Endothelial cell of umbilical vein (primary cell): ENCODE measurements around the gene CXCL17. TPM values are rescaled to one million over a fixed set of nuclear protein-coding genes. Genes with fewer than 3 reads are reported as not detected.

Experiments used
- BruUV-seq: library from RNA; stranded (reverse); fragments of 400-500 nt; replicated peaks from 2 replicates; lab custom pipeline; 2021; lab: Mats Ljungman, UMichigan
- CTCF ChIA-PET: fragments of 300-600, 350-600 bp; sonication (Branson Sonifier 250); formaldehyde crosslinking; loops from one replicate; lab custom pipeline; 2021; ENCODE audit warnings: antibody characterized with exemption, inconsistent platforms; lab: Charles Lee
- POLR2A ChIA-PET: fragments of 300-600, 350-600 bp; sonication (Branson Sonifier 250); formaldehyde crosslinking; loops from one replicate; lab custom pipeline; 2021; ENCODE audit warnings: antibody characterized with exemption, inconsistent platforms; lab: Charles Lee
- DNase-seq: peaks from one replicate; pipeline ENCODE4 v3.0.0-alpha.2; 2011; ENCODE audit warnings: low read depth, low spot score
- FAIRE-seq: peaks from 2 replicates; lab custom pipeline; 2011; peaks lifted over from hg19 to GRCh38; lab: Jason Lieb, UNC
- H2AFZ ChIP-seq: 2 replicates; pipeline ENCODE4 v1.6.0; 2012; ENCODE audit warnings: low read depth, low read length, control low read depth, inconsistent platforms
- H3K27ac ChIP-seq: 2 replicates; pipeline ENCODE4 v1.5.1; 2011; ENCODE audit warnings: low read depth, mild to moderate bottlenecking, control low read depth, low read length, moderate library complexity; ENCODE audit not compliant: insufficient read depth
- H3K27me3 ChIP-seq, 2 experiments: 2 replicates each; pipeline versions ENCODE4 v1.6.0 to v1.6.1; 2011; ENCODE audit warnings: low read length in 2 of 2, mixed read lengths in 1 of 2; ENCODE audit not compliant: control insufficient read depth in 2 of 2, insufficient read depth in 2 of 2
- H3K36me3 ChIP-seq, 2 experiments: 2 replicates in 1 of 2; 3 replicates in 1 of 2; pipeline ENCODE4 v1.5.1; 2011; ENCODE audit warnings: low read length in 2 of 2, mild to moderate bottlenecking in 1 of 2, moderate library complexity in 1 of 2; ENCODE audit not compliant: control insufficient read depth in 2 of 2, insufficient read depth in 2 of 2; ENCODE audit errors: extremely low read depth in 1 of 2
- H3K4me1 ChIP-seq: 3 replicates; pipeline ENCODE4 v1.5.1; 2011; ENCODE audit warnings: mild to moderate bottlenecking, low read length; ENCODE audit not compliant: control insufficient read depth, insufficient read depth; ENCODE audit errors: extremely low read depth
- H3K4me2 ChIP-seq: 2 replicates; pipeline ENCODE4 v1.6.1; 2011; ENCODE audit warnings: low read length, control low read depth, mixed read lengths; ENCODE audit not compliant: insufficient read depth
- H3K4me3 ChIP-seq, 3 experiments: fragments of 200-600 bp in 1 of 3; sonication (generic), shearing (Covaris generic) in 1 of 3; replicated peaks in 1 of 3; 2 replicates each; pipeline ENCODE4 v1.5.1; 2011 to 2016; ENCODE audit warnings: control low read depth in 3 of 3, low read length in 3 of 3, mild to moderate bottlenecking in 2 of 3, inconsistent platforms in 1 of 3, low read depth in 1 of 3, moderate library complexity in 1 of 3; ENCODE audit not compliant: insufficient read depth in 1 of 3
- H3K79me2 ChIP-seq: 2 replicates; pipeline ENCODE4 v1.6.0; 2012; ENCODE audit warnings: low read length, inconsistent platforms; ENCODE audit not compliant: control insufficient read depth, insufficient read depth
- H3K9ac ChIP-seq: replicated peaks from 2 replicates; pipeline ENCODE3; 2011; ENCODE audit warnings: low read length, control low read depth; ENCODE audit not compliant: insufficient read depth; ENCODE audit errors: extremely low read depth
- H3K9me1 ChIP-seq: replicated peaks from 3 replicates; pipeline ENCODE4 v1.6.0; 2011; ENCODE audit warnings: mild to moderate bottlenecking, low read length; ENCODE audit not compliant: control insufficient read depth, insufficient read depth; ENCODE audit errors: extremely low read depth
- H3K9me3 ChIP-seq: replicated peaks from 2 replicates; pipeline ENCODE4 v1.5.1; 2012; ENCODE audit warnings: low read length, inconsistent platforms; ENCODE audit not compliant: control insufficient read depth, insufficient read depth
- H4K20me1 ChIP-seq: replicated peaks from 2 replicates; pipeline ENCODE3; 2011; ENCODE audit warnings: mild to moderate bottlenecking, low read length; ENCODE audit not compliant: control insufficient read depth, insufficient read depth; ENCODE audit errors: extremely low read depth
- CTCF ChIP-seq, 2 donors: IDR thresholded peaks; 1 replicate in 1 of 2; 2 replicates in 1 of 2; pipeline ENCODE4 v1.5.1; 2011; ENCODE audit warnings: low read length in 2 of 2, mild to moderate bottlenecking in 2 of 2, moderate library complexity in 2 of 2, control low read depth in 1 of 2, inconsistent platforms in 1 of 2, low read depth in 1 of 2; ENCODE audit not compliant: insufficient read depth in 1 of 2; ENCODE audit errors: extremely low read depth in 1 of 2
- EZH2 ChIP-seq: IDR thresholded peaks from 2 replicates; pipeline ENCODE4 v1.6.1; 2012; ENCODE audit warnings: borderline replicate concordance, low read depth, mild to moderate bottlenecking, moderate library complexity, low read length, inconsistent platforms; ENCODE audit not compliant: severe bottlenecking
- FOS ChIP-seq: IDR thresholded peaks from 2 replicates; pipeline ENCODE4 v1.6.1; 2011; ENCODE audit warnings: mild to moderate bottlenecking, low read length, moderate library complexity, borderline replicate concordance; ENCODE audit not compliant: insufficient read depth
- GATA2 ChIP-seq: IDR thresholded peaks from 2 replicates; pipeline ENCODE4 v1.7.0; 2011; ENCODE audit warnings: low read depth, mild to moderate bottlenecking, moderate library complexity, mixed read lengths, low read length; ENCODE audit not compliant: insufficient read length, insufficient read depth
- JUN ChIP-seq: IDR thresholded peaks from 2 replicates; pipeline ENCODE4 v1.6.1; 2011; ENCODE audit warnings: borderline replicate concordance, low read depth; ENCODE audit not compliant: insufficient read length, insufficient read depth
- MAX ChIP-seq: IDR thresholded peaks from 2 replicates; pipeline ENCODE4 v1.6.1; 2011; ENCODE audit not compliant: insufficient read depth, insufficient read length
- MYC ChIP-seq: IDR thresholded peaks from one replicate; pipeline ENCODE4 v1.6.1; 2011; ENCODE audit warnings: mild to moderate bottlenecking, low read depth, low read length
- POLR2A ChIP-seq: IDR thresholded peaks from 2 replicates; pipeline ENCODE4 v1.6.1; 2012; ENCODE audit warnings: low read depth, mild to moderate bottlenecking, control low read depth, low read length
- POLR2AphosphoS5 ChIP-seq: IDR thresholded peaks from 2 replicates; pipeline ENCODE4 v1.6.1; 2012; ENCODE audit warnings: low read depth, mild to moderate bottlenecking, control low read depth, low read length, moderate library complexity; ENCODE audit not compliant: insufficient read depth
- dilution Hi-C: fragments of 300-500 bp; cut with MboI; formaldehyde crosslinking; loops from one replicate; pipeline ENCODE4 v1.15.0; 2019; ENCODE audit warnings: low sequenced_read_pairs; ENCODE audit not compliant: extremely low pct_ligation_motif_present
- intact Hi-C: fragments of 100-400 bp; cut with micrococcal nuclease; formaldehyde crosslinking; loops from one replicate; pipeline ENCODE4 v1.10.0; 2022
- polyA plus RNA-seq, 4 experiments: library from polyadenylated mRNA; depleted of rRNA in 3 of 4; stranded (reverse) in 3 of 4; unstranded in 1 of 4; fragments of >200 nt; gene quantifications; 2 replicates each; pipeline versions ENCODE4 v1.2.1 to v1.2.3, GENCODE V29; 2011 to 2012; ENCODE audit warnings: missing spikeins in 1 of 4
- total RNA-seq: library from RNA; stranded (reverse); gene quantifications from 2 replicates; pipeline ENCODE4 v1.2.3, GENCODE V29; 2021

Gene CXCL17
- total and polyA plus RNA-seq, 2 donors (not counting 3 experiments of a cell fraction or from before 2014, with no cell fraction given), result not detected

GRCh38 chr19:42412227-42412626, 30.5 kb downstream of the CXCL17 start:
- BruUV-seq, result no TSS peak
- no peak overlapping the region for H3K4me3 ChIP-seq
- no peaks in the 10 kb centered on the region for H3K36me3 ChIP-seq
- H2AFZ ChIP-seq, result no peak overlapping the region
- no peaks in the 10 kb centered on the region for H3K9me1 ChIP-seq
- DNase-seq (no peak), FAIRE-seq (no peak)
- H3K4me2 ChIP-seq, result no peak overlapping the region
- no peak overlapping the region for H3K27ac ChIP-seq
- H3K4me1 ChIP-seq, result no peaks in the 10 kb centered on the region
- TF ChIP-seq POLR2A, result no peak
- TF ChIP-seq POLR2AphosphoS5, result no peak
- no peak for TF ChIP-seq MYC
- TF ChIP-seq GATA2, result no peak
- no peak for TF ChIP-seq FOS
- TF ChIP-seq MAX, result no peak
- TF ChIP-seq EZH2, result no peak
- TF ChIP-seq CTCF (IDR thresholded peaks at IDR 0.05; ENCODE audit: extremely low read depth in 1 of 2, insufficient read depth in 1 of 2, low read depth in 1 of 2, low read length in 2 of 2), result no peak
- no peak for TF ChIP-seq JUN
- H4K20me1 ChIP-seq, result no peaks in the 10 kb centered on the region
- no peaks in the 10 kb centered on the region for H3K79me2 ChIP-seq
- dilution Hi-C loops, result no loop called here
- intact Hi-C loops, result no loop called here
- no peak overlapping the region for H3K9ac ChIP-seq
- ChIA-PET CTCF (interaction anchor here (1.4 to 2.2 kb wide), 3 partner anchors 8 to 28 kb away, joined by 4 to 14 read pairs (median 4); no protein-coding TSS in a partner anchor), POLR2A (interaction anchor here (0.6 kb wide), 1 partner anchor 1238 kb away, joined by 4 read pairs; no protein-coding TSS in a partner anchor)
- H3K27me3 ChIP-seq, result no peaks in the 10 kb centered on the region
- no peaks in the 10 kb centered on the region for H3K9me3 ChIP-seq
